Fibroblast of upper back skin (primary cell): ENCODE data around the gene SUSD5.

Source experiments
- DNase-seq: peaks from one replicate; pipeline ENCODE4 v3.0.0-alpha.2; 2013

SUSD5 gene

DNA sequence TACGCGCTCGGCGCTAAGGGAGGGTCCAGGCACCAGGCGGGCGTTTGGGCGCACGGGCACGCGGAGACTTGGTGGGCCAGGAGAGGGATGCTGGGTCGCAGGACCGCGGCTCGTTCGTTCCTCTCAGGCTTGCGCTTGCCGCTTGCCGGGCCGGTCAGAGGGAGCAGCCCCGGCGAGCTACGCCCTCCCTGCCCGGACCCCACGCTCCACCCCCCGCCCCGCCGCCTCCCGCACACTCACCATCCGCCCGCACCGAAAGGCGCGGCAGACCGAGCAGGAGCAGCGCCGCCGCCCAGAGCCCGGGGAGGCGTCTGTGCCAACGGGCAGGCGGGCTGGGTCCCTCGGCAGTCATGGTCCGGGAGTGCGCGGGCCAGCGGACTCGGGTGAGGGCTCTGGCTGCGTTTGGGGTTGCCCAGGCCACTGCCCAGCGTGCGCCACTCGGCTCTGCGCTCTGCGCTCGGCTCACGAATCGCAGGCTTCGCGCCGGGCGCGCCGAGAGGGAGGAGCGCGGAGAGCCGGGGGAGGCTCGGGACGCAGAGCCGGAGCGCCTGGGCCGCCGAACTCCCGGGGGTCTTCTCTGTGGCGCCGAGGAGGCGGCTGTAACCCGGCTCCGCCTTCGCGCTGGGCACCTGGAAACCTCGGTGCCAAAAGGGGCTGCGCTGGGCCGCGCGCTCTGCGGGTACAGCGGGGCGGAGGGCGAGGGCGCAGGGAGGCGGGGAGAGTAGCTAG is at the start of gene SUSD5:
TSS of gene SUSD5 (minus strand) at position 365 of the 729 bp plus-strand sequence. CDS start at position 352, 13 bp downstream.
- peak; percentile 1 for DNase-seq

DNA sequence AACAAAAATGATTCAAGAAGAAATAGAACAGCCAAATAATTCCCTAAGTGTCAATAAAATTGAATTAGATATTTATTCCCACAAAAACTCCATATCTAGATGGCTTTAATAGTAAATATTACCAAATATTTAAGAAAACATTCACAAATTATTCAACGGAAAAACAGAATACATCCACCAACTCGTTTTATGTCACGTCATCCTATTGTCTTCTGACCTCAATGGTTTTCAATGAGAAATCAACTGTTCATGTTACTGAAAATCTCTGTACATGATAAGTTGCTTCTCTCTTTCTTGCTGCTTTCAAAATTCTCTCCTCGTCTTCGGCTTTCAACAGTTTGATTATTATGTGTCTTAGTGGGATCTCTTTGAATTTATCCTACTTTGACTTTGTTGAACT is 41.5 kb upstream of the SUSD5 start:
- DNase-seq, result no peak

DNA sequence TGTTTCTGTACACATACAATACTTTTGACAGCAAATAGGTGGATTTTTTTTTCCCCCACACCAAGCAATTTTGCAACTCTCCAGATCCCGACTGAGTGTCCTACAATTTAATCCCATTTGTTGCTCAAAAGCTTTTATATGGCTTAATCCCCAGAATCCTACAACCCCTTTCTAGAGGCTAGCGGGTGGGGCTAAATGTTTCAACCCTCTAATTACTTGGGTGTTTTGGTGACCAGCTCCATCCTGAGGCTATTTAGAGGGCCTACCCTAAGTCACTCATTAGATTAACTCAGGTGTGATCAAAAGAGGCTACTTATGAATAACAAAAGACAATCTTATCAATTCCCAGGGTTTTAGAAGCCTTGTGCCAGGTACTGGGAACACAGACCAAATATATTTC is 37.6 kb upstream of the SUSD5 start:
- no peak for DNase-seq

DNA sequence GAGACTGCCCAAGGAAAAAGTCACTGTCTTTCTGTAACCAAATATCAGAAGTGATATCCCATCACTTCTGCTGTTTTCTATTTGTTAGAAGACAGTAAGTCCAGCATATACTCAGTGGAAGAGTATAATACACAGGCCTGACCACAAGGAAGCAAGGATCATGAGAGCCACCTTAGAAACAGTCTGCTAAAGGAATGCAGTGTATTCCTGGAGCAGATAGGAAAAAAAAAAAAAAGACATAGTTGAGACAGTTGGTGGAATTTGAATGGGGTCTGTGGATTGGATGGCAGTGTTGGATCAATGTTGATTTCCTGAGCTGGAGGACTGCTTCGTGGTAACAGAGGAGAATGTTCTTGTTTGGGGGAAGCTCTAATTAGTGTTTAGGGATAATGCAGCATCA is 32.1 kb upstream of the SUSD5 start:
- peak; percentile 13 for DNase-seq

DNA sequence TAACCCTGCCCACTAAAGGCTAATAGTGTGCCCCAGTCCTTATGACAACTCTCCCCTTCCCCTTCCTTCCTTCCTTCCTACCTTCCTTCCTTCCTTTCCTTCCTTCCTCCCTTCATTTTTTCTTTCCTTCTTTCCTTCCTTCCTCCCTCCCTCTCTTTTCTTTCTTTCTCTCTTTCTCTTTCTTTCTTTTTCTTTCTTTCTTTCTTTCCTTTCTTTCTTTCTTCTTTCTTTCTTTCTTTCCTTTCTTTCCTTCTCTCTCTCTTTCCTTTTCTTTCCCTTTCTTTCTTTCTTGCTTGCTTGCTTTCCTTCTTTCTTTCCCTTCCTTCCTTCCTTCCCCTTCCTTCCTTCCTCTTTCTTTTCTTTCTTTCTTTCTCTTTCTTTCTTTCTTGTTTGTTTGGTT is 28.2 kb upstream of the SUSD5 start:
- DNase-seq, result no peak

GRCh38 chr3:33240261-33240660 is 21.7 kb upstream of the SUSD5 start:
- DNase-seq, result no peak

- DNase-seq, result no peak
Observed at GRCh38 chr3:33238923-33239322, 20.3 kb upstream of the SUSD5 start.

DNA sequence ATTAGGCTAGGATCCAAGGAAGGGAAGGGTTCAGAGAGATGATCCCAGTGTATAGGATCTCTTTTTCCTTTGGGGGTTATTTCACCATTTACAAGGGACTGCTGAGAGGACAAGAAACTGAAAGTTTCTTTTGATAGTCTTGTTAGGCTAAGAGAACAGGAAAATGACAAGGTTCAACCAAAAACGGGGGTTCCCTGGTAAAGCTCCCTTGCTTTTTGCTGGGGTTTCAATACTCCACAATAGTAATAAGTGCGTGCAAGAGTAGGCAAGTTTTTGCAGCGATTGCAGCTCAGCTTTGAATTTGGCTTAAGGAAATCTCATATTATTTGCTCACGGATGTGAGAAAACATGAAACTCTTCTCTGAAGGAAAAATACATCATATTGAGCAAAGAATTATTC is 18.8 kb upstream of the SUSD5 start:
- DNase-seq, result no peak

GRCh38 chr3:33236005-33236404 is 17.4 kb upstream of the SUSD5 start:
- DNase-seq, result no peak

- DNase-seq, result no peak
Observed at GRCh38 chr3:33233884-33234283, 15.3 kb upstream of the SUSD5 start.

- DNase-seq, result no peak
Observed at GRCh38 chr3:33231756-33232465, 13.3 kb upstream of the SUSD5 start.

DNA sequence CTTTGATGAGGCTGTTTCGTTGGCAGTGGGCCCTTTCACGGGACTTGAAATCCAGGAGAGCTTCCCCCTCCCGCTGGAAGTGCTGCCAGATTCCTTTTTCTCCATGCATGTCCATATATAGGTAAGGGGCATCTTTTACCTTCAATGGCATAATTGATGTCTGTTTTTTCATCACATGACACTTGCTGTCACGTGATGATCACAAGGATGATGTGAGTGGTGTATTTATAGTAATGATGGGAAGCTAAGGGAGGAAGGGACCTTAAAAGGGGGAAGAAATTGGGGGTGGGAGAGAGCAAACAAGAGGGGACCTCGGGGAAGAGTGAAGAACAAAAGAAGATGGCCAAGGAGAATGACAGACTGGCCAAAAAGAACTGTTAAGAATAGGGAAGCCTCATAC is 11.3 kb upstream of the SUSD5 start:
- no peak for DNase-seq

GRCh38 chr3:33229066-33229465 is 10.5 kb upstream of the SUSD5 start:
- DNase-seq, result no peak

- DNase-seq, result no peak
Observed at GRCh38 chr3:33221241-33221640, 2.6 kb upstream of the SUSD5 start.

- DNase-seq, result no peak
Observed at GRCh38 chr3:33219175-33219487, 521 bp upstream of the SUSD5 start.

- no peak for DNase-seq
Observed at GRCh38 chr3:33217866-33218445, 654 bp downstream of the SUSD5 start.

DNA sequence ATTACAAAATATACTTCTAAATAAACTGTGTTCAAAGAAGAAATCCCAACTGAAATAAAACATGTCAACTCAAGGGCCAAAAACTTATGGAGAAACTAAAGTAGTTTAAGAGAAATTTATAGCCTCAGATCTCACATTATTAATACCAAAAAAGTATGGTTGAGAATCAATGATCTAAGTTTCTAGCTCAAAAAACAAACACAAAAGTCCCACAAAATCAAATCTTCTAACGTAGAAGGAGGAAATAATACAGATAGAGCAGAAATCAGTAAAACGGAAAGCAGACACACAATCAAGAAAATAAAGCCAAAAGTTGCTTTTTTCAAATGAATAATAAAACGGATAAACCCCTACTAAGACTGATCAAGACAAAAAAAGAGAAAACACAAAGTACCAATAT is 2.9 kb downstream of the SUSD5 start:
- DNase-seq, result no peak

GRCh38 chr3:33212406-33212805 is 6.2 kb downstream of the SUSD5 start:
- DNase-seq, result no peak

DNA sequence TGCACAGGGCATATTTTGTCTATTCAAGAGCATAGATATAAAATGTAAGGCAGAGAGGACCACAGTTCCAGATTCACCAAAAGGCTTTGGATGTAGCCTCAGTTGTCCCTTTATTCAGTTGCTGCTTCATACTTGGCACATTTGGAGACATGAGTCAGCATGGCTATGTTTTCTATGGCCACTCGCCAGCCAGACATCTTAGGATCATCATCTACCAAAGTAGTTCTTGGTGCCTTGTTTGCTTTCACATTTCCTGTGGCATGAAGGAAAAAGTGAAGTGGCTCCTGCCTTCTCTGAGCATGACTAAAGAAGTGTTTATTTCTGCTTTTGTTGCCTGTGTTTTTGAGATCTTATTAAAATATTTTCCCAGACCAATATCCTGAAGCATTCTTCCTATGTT is 7.2 kb downstream of the SUSD5 start:
- peak; percentile 70 for DNase-seq

DNA sequence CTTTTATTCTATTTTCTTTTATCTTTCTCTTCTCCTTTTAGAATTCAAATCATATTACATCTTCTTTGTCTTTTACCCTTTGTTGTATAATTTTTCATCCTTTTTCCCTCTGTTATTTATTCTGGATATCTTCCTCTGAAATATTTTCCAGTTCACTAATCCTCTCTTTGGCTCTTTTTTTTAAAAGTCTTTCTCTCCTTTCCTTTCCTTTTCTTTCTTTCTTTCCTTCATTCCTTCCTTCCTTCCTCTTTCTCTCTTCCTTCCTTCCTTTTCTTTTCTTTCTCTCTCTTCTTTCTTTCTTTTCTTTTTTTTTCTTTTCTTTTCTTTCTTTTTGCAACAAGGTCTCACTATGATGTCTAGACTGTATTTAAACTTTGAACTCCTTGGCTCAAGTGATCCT is 9.3 kb downstream of the SUSD5 start:
- no peak for DNase-seq

DNA sequence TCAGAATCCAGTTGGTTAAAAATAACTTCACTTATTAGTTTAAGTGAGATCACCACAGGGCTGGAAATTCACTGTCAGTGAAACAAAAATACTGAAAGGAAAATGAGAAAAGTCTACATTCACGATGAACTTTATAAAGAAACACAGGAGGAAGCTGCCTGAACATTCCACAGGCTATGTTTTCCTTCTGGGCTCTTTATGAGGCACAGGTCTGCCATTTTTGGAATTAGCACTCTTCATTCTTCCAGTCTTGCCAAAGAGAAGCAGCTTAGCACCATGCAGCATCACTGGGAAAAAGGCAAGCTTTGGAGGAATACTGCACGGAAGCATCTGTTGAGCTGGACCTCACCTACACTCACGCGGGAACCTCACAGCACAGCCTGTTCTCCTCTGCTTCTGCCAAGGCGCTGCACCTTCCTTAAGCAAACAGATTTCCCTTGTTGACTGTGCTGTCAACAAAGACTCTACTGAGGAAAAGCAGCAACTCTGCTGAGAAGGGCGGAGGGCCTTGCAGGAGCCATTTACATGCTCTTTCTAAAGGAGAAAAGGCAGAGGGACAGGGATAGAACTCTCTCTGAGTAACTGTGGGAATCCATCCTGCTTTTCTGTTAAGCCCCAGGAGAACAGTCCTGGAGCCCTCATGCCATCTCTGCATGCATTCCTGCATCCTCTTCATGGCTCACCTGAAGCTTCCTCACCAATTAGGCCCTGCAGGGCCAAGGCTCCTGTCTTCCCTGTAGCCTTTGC is 15.7 kb downstream of the SUSD5 start:
- no peak for DNase-seq

- no peak for DNase-seq
Observed at GRCh38 chr3:33201195-33201594, 17.4 kb downstream of the SUSD5 start.

- DNase-seq, result no peak
Observed at GRCh38 chr3:33196538-33196937, 22.1 kb downstream of the SUSD5 start.

DNA sequence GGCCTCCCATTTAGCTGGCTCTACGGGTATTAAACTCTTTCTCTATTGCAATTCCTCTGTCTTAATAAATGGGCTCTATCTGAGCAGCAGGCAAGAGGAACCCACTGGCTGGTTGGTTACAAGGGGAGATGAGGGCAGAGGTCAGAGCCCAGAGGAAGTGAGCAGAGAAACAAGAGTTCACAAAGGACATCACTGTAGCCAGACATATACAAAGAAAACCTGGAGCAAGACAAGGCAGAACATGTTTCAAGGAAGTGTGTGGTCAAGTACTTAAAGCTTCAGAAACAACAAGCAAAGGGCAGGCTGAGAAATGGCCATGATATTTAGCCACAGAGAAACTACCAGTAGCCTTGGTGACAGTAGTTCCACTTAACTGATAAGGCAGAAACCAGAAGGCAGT is 24.3 kb downstream of the SUSD5 start:
- DNase-seq, result no peak
